Stimulated activated CD4-positive, alpha-beta T cell treated with anti-CD3 and anti-CD28 coated beads, Interleukin-1b, Interleukin-23, amount 100 ng/mL, for 48 hours (primary cell): ENCODE measurements around the gene NPHP4.

ENCODE experiments used
- DNase-seq: peaks from one replicate; pipeline ENCODE4 v3.0.0-alpha.2; 2020

Gene NPHP4

DNA sequence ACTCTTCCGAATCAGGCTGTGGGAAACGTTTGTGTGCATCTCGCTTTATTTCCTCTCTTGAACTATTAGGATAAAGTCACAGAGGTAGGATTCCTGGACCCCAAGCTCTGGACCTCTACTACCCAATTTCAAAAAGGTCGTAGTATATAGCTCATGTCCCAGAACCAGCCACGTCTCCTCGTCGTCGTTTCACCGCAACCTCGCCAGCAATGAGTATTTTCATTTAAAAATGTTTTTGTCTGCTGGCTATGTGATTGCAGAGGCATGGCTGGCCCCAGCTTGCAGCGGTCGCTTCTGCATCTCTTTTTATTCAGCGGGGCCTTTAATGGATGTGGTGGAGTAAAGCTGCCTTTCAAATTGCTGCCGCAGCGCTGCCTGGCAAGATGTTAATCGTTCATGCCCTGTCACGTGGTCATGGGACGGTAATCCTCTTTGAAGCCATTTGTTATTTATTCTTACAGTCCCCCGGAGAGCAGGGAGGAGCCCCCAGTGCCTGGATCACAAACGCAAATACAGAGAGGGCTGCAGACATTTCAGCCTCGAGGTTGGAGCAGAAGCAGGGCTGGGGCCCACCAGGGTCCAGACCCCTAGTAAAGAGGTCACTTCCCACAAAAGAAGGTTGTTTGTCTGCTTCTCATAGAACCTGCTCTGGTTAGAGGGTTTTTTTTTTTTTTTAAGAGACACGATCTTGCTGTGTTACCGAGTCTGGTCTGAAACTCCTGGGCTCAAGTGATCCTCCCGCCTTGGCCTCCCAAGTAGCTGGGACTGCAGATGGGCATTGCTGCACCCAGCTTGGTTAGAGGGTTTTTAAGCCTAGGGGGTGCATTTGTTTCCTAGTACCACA is 11.6 kb upstream of the NPHP4 start:
- DNase-seq: no peak

DNA sequence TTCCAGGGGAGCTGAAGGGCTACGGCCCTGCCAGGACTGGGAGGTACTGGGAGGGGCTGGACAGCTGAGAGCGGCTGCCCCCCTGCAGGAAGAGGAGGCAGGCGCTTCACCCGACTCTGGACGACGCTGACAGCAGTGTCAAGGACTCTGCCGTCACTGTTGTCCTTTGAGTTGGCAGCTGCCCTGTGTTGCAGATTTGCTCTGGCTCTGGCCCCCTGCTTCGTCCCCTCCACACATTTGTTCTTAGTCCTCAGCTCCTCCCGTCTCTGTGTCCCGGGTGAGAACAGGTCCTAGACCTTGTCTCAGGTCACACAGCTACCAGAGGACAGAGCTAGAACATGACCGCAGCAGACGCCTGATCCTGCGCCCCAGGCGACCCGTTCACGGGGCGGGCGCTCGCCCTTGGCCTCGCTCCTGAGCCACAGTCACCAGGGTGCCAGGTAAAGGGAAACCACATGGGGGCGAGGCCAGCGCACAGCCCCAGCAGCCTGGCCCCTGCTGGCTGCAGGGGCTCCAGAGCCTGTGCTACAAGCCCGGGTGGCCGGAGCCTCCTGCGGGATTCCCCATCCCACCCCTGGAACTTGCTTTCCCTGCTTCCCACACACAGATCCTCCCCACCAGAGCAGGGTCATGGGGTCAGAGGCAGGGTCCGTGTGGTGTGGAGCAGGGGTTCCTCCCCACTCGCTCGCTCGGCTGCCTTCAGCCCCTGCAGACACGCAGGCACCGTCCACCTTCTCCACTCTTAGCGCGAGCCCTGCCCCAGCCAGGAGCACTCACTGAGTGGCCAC is 10.7 kb upstream of the NPHP4 start:
- no peak for DNase-seq

DNA sequence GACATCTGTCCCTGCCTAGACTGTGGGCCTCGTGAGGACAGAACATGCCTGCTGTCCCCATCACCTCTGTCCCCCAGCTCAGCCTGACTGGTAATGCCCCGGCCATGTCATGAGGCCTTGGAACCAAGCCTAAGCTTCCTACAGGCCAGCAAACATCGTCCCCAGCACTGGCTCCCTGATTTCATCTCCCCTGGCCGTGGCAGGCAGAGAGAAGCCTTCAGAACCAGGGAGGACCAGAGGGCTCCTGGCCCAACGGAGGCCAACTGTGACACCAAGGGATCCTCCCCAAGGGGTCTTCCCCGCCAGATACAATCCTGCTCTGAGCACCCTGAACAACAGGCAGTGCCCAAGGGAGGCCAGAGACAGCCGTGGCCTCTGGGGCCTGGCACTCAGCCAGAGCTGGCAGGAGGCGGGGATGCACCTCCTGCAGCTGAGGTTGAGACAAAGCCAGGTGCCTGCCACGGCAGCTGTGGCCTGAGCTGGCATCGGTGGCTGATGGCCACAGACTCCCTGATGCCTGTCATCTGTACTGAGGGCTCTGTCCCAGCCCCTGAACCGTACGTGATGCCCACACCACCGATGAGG is 9.9 kb upstream of the NPHP4 start:
- no peak for DNase-seq

DNA sequence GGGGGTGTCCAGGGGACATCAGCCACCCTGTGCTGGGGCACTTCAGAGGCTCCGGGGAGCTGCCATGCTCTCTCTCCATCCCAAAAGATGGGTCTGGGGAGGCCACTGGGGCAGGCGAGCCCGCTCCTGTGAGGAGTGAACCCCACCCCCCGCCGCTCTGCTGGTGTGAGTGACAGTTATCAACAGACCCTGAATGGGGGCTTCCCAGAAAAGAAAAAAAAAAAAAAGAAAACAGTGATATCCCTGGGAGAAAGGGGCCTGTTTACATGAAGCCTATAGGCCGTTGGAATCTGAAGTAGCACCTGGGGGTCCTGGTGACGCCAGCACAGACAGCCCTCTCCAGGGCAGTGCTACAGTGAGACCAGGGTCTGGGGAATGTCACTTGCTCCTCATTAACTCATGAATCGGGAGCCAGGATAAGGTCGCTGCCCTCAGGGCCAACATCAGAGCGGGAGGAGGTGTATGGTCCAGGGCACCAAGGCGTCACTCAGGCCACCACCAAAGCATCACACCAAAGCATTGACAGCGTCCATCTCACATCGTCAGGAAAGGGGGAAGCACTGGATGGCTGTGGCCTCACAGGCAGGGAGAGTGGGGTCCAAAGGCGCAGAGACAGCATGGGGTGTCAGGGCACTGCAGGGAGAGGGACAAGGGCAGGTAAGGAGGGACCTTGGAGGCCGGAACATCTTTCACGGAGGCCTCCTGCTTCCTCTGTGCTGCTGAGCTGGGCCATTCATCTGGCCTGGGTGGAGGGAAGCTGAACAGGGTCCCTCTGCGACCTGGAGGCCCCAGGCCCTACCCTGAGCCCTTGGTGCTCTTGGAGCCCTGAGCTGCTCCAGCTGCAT is 8.4 kb upstream of the NPHP4 start:
- no peak for DNase-seq

DNA sequence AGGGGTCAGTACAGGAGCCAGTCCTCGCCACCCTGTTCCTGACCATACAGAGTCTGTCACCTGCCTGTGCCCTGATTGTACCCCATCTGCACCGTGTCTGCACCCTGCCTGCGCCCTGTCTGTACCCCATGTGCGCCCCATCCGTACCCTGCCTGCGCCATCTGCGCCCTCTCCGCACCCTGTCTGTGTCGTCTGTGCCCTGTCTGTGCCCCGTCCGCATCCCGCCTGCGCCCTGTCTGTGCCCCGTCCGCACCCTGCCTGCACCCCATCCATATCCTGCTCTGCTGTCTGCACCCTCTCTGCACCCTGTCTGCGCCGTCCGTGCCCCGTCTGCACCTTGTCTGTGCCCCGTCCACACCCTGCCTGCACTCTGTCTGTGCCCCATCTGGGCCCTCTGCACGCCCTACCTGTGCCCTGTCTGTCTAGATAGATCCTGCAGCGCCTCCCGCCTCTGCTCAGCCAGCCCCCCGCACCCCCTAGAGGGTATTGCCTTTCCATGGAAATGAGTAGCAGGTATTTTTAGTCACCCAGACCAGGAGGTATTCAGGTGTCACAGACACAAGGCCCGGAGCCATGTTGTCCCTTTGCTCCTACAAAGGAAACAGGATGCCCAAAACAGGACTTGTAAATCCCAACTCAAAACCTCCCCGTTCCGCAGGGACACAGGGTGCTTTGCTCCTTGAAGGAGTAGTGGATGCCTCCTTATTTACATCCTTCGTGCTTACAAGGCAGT is 7.7 kb upstream of the NPHP4 start:
- no peak for DNase-seq

DNA sequence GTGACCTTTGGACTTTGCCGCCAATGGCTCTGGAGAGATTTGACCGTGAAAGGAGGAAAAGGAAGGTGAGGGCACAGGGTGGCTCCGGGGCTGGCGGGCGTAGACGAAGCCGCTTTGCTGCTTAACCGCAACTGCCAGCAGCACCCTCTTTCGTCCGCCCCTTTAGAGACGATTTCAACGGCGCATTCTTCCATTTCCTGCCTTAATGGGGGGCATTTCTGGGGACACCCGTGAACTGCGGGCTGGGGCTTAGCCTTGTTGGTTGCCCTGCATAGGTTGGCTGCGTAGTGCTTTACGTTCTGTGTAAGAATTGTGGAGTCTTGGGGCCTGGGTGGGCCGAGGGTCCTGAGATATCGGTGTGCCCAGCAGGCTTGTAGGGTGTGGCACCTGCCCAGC is 6.7 kb upstream of the NPHP4 start:
- DNase-seq: no peak

DNA sequence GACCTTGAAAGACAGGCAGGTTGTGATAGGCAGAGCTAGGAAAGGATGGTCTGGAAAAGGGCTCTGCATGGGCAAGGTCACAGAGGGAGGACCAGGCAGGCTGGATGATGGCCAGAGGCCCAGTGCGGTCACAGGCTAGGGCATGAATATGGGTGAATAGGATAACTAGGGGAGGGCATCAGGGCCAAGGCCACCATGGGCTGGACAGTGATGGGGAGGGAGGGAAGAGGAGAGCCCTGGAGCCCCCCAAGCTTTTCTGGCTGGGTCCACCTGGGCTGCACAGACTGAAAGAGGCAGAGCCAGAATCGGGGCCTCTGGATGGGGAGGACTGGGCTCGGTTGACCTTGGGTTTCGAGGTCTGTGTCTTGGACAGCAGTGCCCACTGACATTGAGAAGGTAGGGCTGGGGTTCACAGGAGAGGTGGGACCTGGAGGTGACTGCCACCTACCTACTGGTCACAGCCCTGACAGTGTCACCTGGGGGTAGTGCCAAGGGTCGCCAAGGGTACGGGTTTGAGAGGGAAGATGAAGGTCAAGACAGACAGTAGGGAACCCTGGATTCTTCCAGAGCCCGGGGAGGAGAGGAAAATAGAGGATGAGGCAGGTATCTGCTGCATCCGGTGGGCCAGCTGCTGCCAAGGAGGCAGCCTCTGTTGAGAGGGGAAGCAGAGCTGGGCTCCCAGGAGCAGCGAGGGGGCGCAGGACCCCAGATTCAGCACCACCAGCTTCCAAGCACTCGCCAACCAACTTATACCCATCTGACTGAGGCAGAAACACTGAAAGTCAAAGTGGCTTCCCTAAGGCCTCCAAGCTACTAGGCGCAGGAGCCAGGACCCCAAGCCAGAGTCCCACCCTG is 6.1 kb upstream of the NPHP4 start:
- no peak for DNase-seq

DNA sequence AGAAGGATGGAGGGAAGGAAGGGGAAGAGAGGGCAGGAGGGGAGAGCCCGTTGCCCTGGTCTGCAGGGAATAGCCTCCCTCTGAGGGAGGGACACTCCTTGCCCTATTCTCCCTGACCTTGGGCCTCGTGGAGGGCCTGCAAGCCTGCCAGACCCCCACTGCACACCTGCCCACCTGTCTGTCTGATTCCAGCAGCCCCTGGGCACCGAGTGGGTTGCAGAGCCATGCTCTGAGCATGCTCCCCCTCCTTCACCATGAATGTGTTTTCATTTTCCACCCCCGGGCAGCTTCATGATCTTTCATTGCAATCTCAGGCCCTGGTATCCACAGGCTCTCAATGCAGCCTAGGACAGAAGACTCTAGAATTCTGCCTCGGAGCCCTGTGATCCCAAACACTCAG is 5.1 kb upstream of the NPHP4 start:
- DNase-seq: no peak

DNA sequence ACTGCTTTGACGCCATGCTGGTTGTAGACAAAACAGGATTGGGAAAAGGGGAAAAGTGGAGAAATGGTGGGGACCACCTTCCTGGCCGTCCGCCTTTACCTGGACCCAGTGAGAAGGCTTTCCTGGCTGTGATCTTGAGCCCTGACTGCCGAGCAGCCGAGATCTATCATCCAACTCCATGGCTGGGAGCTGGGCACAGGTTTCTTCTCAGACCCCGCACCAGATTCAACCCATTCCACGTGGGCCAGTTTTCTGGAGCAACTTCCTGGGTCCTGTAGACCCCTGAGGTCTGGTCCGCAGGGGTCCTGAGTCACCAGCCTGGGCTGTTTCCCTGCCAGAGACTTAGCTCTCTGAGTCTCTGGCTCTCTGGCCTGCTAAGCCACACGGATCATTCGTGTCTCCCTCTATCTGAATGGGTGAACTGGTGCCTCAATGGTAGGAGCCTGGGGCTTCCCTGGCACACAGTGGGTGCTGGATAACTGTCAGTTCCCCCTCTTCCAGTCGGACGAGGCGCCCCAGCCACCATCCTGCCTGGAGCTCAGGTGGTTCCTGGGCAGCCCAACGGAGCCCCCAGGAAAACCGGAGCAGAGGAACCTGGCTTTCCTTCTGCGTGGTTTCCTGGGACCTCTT is 4.5 kb upstream of the NPHP4 start:
- DNase-seq: no peak

DNA sequence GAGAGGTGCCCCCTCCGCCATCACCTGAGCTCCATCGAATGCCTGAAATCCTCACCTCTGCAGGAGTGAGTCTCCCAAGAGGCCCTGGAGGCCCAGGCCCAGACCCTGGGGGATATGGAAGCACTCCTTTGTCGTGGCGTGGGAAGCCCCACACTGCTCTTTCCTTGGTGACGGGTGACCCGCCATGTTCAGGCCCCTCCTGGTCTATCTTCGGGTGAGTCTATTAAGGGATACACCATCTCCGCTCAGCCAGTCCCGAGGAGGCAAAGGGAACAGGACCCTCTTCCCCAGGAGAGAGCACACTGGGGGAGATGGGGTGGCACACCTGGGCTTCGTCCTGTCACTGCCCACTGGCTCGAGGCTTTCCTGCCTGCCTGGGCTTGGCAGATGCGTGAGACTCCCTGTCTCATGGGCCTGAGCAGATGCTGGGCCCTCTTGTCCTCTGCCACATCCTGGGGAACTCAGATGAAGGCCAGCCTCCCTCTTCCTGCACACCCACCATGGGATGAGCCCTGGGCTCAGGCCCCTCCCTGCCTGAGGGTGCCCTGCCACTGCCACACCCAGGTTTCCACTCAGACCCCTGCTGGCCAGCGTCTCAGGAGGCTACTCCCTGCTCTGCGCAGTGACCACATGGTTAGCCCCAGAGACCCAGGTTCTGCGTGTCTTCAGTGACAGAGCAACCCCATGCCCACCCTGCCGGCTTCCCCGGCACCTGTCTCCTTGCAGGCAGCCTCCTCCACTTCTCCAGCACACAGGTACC is 3.8 kb upstream of the NPHP4 start:
- no peak for DNase-seq

DNA sequence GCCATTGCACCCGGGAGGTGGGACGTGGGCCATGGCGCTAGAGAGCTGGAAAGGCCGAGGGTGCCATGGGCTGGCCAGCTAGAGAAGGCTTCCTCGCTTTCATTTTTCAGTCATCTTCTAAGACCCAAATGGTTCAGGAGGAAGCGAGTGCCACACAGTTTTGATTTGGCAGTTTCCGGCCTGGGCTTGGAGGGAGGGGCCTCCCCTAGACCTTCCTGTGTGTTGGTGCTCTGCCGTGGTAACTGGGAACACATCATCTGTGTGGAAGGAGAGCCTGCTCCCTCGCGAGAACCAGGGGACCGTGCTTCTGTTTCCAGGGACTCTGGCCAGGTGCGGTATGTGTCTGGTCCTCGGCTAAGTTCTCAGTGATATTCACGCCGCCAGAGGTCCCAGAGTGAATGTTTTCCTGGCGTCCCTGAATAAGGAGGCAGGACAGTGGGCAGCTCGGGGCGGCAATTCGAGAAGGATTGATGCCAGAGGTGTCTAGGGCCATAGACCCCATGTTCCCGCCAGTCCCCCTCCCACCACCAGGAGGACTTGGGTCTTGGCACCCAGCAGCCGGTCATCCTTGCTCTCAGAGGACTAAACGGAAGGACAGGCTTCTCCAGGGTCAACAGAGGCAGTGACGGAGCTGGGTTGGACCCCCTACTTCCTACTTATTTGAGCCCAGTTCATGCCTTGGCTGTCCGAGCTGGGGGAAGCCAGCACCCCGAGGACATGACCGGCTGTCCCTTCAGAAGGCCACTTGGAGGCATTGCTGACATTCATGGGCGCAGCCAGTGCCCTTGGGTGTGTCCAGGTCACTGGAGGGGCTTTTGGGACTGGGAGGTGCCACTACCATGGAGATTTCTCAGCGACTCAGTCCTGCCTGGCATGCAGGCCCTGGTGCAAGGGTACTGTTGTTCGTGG is 2.7 kb upstream of the NPHP4 start:
- DNase-seq: peak; percentile 56

DNA sequence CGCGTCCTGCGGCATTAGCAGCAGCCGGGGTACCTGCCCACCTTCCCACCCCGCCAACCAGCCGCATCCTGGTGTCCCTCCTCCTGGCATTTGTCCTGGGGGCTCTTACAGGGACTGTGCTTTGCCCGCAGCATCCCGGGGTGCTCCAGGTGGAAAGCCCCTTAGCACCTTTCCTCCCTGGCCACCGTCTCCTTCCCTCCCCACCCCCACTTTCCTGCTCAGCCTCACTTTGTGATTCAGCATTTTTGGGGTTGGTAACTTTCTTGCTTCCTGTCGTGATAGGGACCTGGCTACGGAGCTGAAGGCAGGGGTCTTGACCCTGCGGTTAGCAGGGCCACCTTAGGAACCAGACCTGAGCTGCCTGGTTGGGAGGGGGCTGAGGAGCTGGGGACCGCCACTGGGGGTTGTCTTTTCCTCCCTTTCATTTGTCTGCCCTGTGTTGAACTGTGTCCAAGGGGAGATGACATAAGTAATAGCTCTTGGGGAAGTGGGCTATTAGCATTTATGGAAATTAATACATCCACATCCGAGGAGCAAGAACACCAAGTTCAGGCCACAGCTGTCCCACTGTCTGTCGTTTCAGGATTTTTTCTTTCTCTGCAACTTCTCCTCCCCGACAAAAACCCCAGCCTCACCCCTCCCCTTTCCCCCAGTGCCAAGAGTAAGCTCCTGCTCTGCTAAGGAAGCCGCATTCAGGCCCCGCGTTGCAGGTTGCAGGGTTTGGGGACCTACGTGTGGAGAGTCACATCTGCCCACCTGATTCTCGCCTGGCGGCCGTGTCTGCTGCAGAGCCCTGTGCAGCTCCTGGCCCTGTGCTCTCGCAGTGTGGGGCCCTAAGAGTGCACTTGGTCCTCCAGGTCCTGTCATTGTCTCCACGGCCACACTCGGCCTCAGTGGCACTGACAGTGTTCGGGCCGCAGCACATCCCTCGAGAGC is 1.6 kb upstream of the NPHP4 start:
- peak; percentile 34 for DNase-seq

DNA sequence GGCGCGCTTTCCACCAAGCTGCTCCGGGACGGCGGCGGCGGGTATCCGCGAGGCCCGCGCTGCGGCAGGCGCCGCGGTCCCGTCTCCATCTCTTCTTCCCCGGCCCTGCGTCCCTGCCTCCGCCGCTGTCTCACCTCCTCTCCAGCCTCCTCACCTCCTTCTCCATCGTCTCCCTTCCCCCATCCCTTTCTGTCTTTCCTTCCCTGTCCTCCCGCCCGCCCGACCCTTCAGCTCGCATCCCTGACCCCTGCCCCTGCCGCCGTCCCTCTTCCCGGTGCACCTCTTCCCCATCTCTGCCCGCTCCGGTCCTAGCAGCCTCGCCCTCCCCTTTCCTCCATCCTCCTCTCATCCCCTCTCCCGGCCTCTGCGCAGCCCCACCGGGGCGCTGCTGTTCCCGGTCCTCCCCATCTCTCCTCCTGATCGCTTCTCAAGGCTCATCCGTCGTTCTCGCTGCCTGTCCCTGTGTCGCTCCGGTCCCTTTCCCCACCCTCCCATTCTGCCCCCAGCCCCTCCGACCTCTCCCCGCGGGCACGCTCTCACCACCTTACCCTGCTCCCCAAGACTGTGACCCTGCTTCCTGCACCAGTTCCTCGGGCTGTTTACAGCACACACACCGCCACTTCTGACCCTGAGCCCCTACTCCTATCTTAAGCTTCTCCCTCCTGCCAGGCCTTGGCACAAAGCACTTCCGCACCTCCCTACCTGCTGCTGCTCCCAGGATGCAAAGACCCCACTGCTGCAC is 760 bp upstream of the NPHP4 start:
- DNase-seq: peak; percentile 19

DNA sequence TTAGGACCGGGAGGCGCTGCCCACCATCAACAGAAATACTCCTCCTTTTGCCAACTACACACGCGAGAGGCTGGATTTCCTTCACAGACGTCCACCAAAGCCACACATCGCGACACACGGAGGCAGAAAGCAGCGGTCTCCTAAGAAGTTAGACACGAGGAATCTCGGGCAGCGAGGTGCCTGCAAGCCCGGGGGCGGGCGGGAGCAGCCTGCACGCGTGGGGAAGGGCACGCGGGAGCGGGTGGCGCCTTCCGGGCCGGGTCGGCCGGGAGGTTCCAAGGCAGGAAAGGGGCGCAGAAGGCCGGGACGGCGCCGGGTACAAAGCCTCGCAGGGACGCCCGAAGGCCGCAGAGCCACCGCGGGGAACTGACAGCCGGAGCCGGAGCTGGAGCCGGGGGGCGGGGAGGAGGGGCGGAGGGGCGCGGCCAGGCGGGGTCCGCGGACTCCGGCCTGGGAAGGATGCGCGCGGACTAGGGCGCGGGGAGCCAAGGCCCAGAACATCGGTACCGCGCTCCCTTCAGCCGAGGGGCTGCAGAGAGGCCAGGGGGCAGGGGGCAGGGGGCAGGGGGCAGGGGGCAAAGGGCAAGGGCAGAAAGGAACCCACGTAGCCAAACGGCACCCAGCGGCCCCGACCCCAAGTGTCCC is 722 bp downstream of the NPHP4 start:
- peak; percentile 21 for DNase-seq

DNA sequence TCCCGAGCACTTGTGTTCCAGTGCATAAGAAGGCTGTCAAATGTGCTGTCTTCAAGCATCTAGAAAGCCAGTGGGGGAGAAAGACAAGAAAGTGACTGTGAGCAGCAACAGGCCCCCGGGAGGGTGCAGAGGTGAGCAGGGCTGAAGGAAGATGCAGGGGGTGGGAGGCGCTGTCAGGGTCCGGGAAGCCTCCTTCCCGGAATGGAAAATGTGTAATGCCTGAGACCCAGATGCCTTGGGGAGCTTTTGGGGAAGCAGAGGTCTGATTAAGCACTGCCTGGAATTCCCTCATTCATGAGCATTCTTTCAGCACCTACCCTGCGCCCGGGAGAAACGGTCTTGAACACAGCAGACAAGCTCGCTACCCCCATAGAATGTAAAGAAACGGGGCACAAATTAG is 1.3 kb downstream of the NPHP4 start:
- no peak for DNase-seq

DNA sequence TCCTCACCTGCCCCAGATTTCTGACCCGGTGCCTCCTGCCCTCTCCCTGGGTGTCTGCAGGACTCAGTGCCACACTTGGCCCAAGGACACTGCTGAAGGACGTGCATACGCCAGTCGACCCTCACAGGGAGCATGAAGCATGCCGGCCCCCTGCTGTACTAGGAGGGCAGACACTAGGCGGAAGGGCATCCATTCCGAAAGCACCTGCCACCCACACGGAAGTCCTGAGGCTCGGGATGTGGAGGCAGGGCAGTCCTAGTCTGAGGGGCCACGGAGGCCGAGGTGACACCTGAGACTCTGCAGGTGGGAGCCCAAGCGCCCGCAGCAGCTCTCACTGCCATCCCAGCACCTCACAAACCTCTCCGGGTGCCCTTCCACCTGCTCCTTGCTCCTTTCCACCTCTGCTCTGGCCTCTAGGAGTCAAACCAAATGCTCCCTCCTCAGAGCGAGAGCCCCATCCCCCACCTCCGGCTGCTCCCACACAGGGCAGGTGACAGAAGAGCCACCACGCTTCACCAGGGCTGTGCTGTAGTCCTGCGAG is 2.4 kb downstream of the NPHP4 start:
- DNase-seq: no peak
